MCF 10A (cell line): ENCODE data around the gene FXYD2. TPM values are rescaled to one million over a fixed set of nuclear protein-coding genes. Genes with fewer than 3 reads are reported as not detected.

ENCODE experiments used
- BruUV-seq: library from RNA; stranded (reverse); fragments of 400-500 nt; replicated peaks from 2 replicates; lab custom pipeline; 2021; lab: Mats Ljungman, UMichigan
- CTCF ChIA-PET: fragments of 300-600 bp; sonication (Branson Sonifier 250); formaldehyde crosslinking; extraction: SDS; loops from one replicate; lab custom pipeline; 2021; ENCODE audit warnings: antibody characterized with exemption, inconsistent platforms; lab: Yijun Ruan, JAX
- POLR2A ChIA-PET: fragments of 300-600, 350-650 bp; sonication (Branson Sonifier 250); formaldehyde crosslinking; extraction: SDS; loops from one replicate; lab custom pipeline; 2020; ENCODE audit warnings: antibody characterized with exemption, inconsistent platforms; lab: Yijun Ruan, JAX
- DNase-seq: peaks from one replicate; pipeline ENCODE4 v3.0.0-alpha.2; 2018; ENCODE audit not compliant: unreplicated experiment
- H3K27ac Mint-ChIP-seq: one replicate; pipeline ENCODE4 v1.8.0; 2022; ENCODE audit warnings: mild to moderate bottlenecking, low read depth, mixed read lengths; ENCODE audit not compliant: unreplicated experiment
- H3K27me3 Mint-ChIP-seq: one replicate; pipeline ENCODE4 v1.8.0; 2022; ENCODE audit warnings: mixed read lengths; ENCODE audit not compliant: insufficient read depth, unreplicated experiment
- H3K36me3 Mint-ChIP-seq: one replicate; pipeline ENCODE4 v1.8.0; 2022; ENCODE audit warnings: mild to moderate bottlenecking, moderate library complexity, mixed read lengths; ENCODE audit not compliant: insufficient read depth, unreplicated experiment
- H3K4me1 Mint-ChIP-seq: one replicate; pipeline ENCODE4 v1.8.0; 2022; ENCODE audit warnings: mixed read lengths; ENCODE audit not compliant: insufficient read depth, unreplicated experiment
- H3K4me3 Mint-ChIP-seq: one replicate; pipeline ENCODE4 v1.8.0; 2022; ENCODE audit warnings: mild to moderate bottlenecking, moderate library complexity, mixed read lengths; ENCODE audit not compliant: unreplicated experiment
- H3K9me3 Mint-ChIP-seq: one replicate; pipeline ENCODE4 v1.8.0; 2022; ENCODE audit warnings: mixed read lengths; ENCODE audit not compliant: unreplicated experiment
- CTCF ChIP-seq: fragments of 200-600 bp; IDR thresholded peaks from one replicate; pipeline ENCODE4 v1.8.0; 2022; ENCODE audit warnings: antibody characterized with exemption, mild to moderate bottlenecking; ENCODE audit not compliant: unreplicated experiment
- intact Hi-C: fragments of 100-400 bp; cut with micrococcal nuclease; formaldehyde crosslinking; loops from 2 replicates; pipeline ENCODE4 v1.14.1; 2022
- total RNA-seq: library from RNA; stranded (reverse); gene quantifications from 2 replicates; pipeline ENCODE4 v1.2.3, GENCODE V29; 2022

FXYD2 gene
- total RNA-seq, 1 experiment from 2014 or later: not detected

- BruUV-seq: no TSS peak
- intact Hi-C loops: no loop called here
- CTCF ChIA-PET: interaction anchor here (1.6 kb wide), 1 partner anchor 29 kb away, joined by 8 read pairs; no protein-coding TSS in a partner anchor
- Mint-ChIP-seq H3K4me3 (no peak overlapping the region), H3K27ac (no peak overlapping the region), H3K36me3 (no peaks in the 10 kb centered on the region), H3K4me1 (no peaks in the 10 kb centered on the region), H3K9me3 (no peaks in the 10 kb centered on the region), H3K27me3 (peaks cover 74% of the 10 kb centered on the region)
- POLR2A ChIA-PET: no interaction called here
- TF ChIP-seq CTCF: no peak
- DNase-seq: no peak
Observed at GRCh38 chr11:117872420-117872961, 47.9 kb upstream of the FXYD2 start.

- POLR2A ChIA-PET: no interaction called here
- Mint-ChIP-seq H3K9me3 (no peaks in the 10 kb centered on the region), H3K36me3 (no peaks in the 10 kb centered on the region), H3K4me3 (no peak overlapping the region), H3K27ac (no peak overlapping the region), H3K27me3 (peaks cover 74% of the 10 kb centered on the region), H3K4me1 (no peaks in the 10 kb centered on the region)
- TF ChIP-seq CTCF: no peak
- BruUV-seq: no TSS peak
- intact Hi-C loops: no loop called here
- CTCF ChIA-PET: interaction anchor here (1.3 to 1.6 kb wide), 3 partner anchors 27 to 75 kb away, joined by 4 to 8 read pairs (median 5); no protein-coding TSS in a partner anchor
- DNase-seq: no peak
Observed at GRCh38 chr11:117871784-117872183, 47.2 kb upstream of the FXYD2 start.

GRCh38 chr11:117871160-117871559 is 46.6 kb upstream of the FXYD2 start:
- no peaks in the 10 kb centered on the region for H3K36me3 Mint-ChIP-seq
- no peaks in the 10 kb centered on the region for H3K4me1 Mint-ChIP-seq
- no TSS peak for BruUV-seq
- ChIA-PET POLR2A (no interaction called here), CTCF (interaction anchor here (1.3 to 1.4 kb wide), 2 partner anchors 27 to 76 kb away, joined by 4 to 5 read pairs; no protein-coding TSS in a partner anchor)
- TF ChIP-seq CTCF: no peak
- H3K4me3 Mint-ChIP-seq: no peak overlapping the region
- intact Hi-C loops: no loop called here
- H3K27ac Mint-ChIP-seq: no peak overlapping the region
- H3K9me3 Mint-ChIP-seq: no peaks in the 10 kb centered on the region
- no peak for DNase-seq
- peaks cover 74% of the 10 kb centered on the region for H3K27me3 Mint-ChIP-seq

GRCh38 chr11:117870103-117870952 is 45.8 kb upstream of the FXYD2 start:
- no peak for TF ChIP-seq CTCF
- Mint-ChIP-seq H3K4me1 (no peaks in the 10 kb centered on the region), H3K27ac (no peak overlapping the region), H3K9me3 (no peaks in the 10 kb centered on the region), H3K4me3 (no peak overlapping the region), H3K36me3 (no peaks in the 10 kb centered on the region), H3K27me3 (peaks cover 74% of the 10 kb centered on the region)
- intact Hi-C loops: no loop called here
- no TSS peak for BruUV-seq
- ChIA-PET POLR2A (interaction anchor here (0.7 kb wide), 1 partner anchor 7 kb away, joined by 3 read pairs; no protein-coding TSS in a partner anchor), CTCF (interaction anchor here (1.3 to 1.4 kb wide), 2 partner anchors 26 to 77 kb away, joined by 4 to 5 read pairs; no protein-coding TSS in a partner anchor)
- DNase-seq: no peak
